ENCODE results near the gene ARHGEF28.

The ARHGEF28 gene

DNA sequence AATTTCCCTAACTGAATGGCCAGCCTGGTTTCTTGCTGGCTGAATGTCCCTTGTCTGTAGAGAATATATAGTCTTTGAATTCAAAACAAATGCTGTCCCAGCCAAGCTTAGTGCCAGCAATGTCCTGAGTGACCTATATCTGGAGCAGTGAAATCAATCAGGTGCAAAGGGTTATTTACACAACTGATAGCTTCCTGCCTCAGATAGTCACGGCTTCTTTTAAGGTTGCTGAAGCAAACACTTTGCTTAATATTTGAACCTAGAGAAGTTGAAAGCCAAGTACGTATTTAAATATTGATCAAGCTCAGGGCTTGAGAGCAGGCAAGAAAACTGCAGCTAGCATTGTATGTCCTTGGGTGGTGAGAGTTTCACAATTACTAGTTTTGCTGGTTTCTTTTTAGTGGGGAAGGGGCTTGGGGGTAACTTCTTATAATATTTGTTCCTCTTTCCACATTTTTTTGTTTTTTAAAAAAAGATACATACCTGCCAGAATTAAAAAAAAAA, 2.0 kb upstream of the ARHGEF28 start:
- DNase-seq, result no peak

- DNase-seq, result no peak
Measured at GRCh38 chr5:73624888-73625287, 1.1 kb upstream of the ARHGEF28 start.

DNA sequence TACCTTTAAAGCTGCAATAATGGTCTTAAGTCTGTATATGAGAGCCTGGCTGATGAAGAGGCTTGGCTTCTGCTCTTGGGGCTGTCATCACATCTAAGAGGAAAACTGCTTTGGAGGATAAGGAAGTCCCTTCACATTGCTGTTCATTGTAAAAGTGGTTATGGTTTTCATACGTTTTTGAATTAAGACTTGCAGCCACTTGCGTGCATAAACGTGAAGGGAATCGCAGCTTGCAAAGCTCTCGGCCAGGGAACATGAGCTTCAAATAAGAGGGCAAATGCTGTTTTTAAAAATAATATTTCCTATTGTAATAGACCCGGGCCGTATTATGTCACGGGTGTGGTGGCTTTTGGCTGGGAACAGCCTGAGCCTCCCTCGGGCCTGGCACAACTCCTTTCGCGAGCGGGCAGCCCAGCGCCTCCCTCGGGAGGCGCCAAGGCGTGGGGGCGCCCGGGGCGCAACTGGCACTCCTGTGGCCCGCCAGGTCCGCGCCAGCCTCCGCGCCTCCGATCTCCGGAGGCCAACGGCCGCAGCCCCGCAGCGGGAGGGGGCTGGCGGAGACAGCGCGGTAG, 538 bp upstream of the ARHGEF28 start:
- DNase-seq, result no peak

DNA sequence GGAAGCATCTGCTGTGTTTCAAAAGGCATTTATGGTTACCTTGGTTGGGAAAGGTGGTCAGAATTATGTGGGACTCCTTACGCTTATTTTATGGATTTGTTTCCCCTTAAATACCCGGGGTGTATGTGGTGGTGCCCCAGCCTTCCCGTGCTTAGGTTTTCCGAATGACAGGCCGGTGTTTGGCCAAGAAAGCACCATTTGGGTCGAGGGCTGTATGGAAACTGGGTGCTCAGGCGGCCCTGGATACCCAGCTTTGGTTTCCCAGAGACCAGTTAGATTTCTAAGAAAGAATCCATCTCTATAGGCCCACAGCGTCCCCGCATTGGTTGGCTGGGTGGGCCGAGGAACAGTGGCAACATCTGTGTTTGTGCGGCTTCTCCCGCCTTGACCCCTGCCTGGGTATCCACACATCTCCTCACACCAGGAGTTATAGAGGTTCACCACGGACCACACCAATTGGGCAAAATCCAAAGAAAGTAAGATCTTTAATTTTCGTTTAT, 868 bp downstream of the ARHGEF28 start:
- DNase-seq, result no peak

- DNase-seq, result no peak
Measured at GRCh38 chr5:73629456-73629855, 3.5 kb downstream of the ARHGEF28 start.

DNA sequence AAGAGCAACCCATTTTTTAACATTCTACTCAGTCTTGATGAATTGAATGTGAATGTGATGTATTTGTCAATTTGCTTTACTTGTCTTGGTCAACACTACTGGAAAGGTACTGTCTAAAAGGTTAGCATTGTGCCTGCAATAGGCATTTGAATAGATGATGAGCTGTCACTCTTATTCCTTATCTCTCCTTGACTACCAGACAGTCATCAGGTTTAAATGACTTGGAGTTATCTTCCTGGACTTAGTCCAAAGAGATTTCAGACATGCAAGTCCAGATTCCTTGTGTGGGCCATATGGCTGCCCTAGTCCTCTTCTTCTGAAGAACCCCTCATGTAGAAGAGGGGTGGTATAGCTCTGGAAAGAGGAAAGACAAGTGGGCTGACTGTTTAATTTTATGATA, 4.8 kb downstream of the ARHGEF28 start:
- no peak for DNase-seq

DNA sequence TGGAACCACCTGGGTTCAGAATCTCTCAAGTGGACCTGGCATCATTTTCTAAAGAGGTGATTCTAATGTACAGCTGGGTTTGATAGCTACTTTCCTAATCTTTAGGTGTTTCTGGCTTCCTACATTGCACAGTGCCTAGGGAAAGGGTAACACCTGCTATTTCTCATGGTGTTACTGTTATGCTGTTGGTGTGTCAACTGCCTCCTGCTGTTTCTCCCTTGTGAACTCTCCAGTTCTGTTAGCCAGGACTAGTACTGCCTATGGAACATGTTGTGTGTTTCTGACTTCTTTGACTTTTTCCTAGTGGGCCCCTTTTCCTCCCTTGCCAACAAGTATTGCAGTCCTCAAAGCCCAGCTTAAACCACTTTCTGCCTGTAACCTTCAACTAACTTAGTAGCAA, 5.5 kb downstream of the ARHGEF28 start:
- no peak for DNase-seq

DNA sequence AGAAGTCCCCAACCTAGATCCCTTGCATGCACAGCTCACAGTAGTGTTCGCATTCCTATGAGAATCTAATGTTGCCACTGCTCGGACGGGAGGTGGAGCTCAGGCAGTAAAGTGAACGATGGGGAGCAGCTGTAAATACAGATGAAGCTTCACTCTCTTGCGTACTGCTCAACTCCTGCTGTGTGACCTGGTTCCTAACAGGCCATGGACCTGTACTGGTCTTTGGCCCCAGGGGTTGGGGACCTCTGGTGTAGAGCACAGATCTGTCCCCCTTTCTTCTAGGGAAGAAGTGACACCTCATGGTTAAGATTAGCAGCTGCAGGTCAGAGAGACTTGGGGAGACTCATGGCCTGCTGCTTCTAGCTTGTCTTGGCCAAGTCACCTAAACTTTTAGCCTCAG, 7.1 kb downstream of the ARHGEF28 start:
- no peak for DNase-seq

- DNase-seq, result no peak
Measured at GRCh38 chr5:73636408-73636807, 10.4 kb downstream of the ARHGEF28 start.

GRCh38 chr5:73637565-73637964, 11.6 kb downstream of the ARHGEF28 start:
- DNase-seq, result no peak

- DNase-seq, result no peak
Measured at GRCh38 chr5:73638344-73639095, 12.5 kb downstream of the ARHGEF28 start.

GRCh38 chr5:73640861-73641320, 14.9 kb downstream of the ARHGEF28 start:
- DNase-seq, result no peak

GRCh38 chr5:73641811-73642210, 15.8 kb downstream of the ARHGEF28 start:
- no peak for DNase-seq

- DNase-seq, result no peak
Measured at GRCh38 chr5:73642344-73642743, 16.3 kb downstream of the ARHGEF28 start.

- peak; percentile 3 for DNase-seq
Measured at GRCh38 chr5:73644385-73644963, 18.5 kb downstream of the ARHGEF28 start.

DNA sequence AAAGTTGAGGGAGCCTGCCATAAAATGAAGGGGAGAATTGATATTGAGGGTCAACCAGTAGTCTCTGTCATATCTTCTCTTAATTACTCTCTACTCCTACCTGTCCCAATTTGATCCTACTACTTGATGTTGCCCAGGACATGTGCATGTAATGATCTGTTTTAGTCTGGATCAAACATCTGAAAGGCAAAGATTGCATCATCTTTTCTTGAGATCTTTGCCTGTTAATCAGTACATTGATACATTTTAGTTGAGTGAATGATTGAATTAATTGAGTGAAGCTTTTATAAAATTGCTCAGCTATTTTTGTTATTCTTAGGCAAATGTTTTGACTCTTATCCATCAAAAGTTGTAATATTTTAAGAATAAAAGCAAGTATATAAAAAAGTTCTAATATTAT, 21.7 kb downstream of the ARHGEF28 start:
- no peak for DNase-seq

- DNase-seq, result no peak
Measured at GRCh38 chr5:73648515-73648914, 22.5 kb downstream of the ARHGEF28 start.

- DNase-seq, result no peak
Measured at GRCh38 chr5:73649926-73650325, 23.9 kb downstream of the ARHGEF28 start.

DNA sequence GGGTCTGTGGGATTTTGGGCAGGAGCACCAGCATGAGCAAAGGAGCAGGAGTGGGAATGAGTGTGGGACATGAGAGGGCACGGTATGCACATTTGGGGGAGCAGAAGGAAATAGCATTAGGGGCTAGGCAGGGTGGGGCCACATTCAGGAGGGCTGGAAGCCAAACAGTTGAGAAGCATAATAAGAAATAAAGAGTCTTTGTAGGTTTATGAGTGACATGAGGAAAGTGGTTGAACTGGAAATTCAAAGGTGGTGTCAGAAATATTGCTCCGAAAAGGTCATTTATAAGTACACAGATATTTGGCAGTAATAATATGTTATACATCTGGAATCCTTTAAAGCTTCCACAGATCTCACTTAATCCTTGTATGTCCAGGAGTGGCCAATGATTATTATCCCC, 26.4 kb downstream of the ARHGEF28 start:
- DNase-seq, result no peak

GRCh38 chr5:73654171-73654811, 28.3 kb downstream of the ARHGEF28 start:
- DNase-seq, result no peak

- DNase-seq, result peak; percentile 68
Measured at GRCh38 chr5:73654819-73655318, 28.9 kb downstream of the ARHGEF28 start.

DNA sequence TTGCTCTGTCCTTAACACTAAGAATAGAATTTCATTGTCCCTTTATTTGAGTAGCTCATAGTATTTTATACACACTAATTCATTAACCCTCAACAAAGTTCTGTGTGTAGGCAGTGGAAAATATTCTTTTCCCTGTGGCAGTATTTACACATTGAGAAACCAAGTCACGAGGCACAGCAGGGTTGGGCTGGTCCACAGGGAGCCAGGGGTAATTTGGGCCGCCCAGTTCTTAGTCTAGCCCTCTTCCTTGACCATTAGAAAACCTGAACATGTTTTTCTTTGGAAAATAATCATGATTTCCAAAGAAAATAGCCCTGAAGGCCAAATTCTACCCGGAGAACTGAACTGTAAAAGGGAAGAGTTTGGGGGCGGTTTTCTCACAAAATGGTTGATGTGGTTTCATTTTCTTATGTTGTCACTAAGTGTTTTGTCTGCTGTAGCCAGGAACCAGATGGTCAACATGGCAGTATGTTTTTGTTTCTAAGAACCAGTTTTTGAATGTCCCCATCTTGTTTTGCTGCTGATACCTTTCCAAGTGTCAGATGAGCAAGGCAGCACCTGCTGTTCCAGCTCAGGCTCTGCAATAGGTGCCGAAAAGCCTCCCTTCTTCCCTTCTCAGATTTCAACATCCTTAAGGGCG, 29.6 kb downstream of the ARHGEF28 start:
- DNase-seq, result peak; percentile 6

DNA sequence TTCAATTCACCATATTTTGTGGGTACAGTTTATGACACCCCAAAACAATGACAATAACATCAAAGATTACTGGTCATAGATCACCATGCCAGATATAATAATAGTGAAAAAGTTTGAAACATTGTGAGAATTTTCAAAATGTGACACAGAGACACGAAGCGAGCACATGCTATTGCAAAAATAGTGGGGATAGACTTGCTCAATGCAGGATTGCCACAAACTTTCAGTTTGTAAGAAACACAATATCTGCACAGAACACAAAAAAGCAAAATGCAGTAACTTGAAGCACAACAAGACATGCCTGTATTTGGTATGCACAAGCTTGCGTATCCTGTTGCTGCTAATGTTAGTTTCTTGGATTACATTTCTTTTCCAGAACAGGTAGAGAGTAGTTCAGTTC, 35.8 kb downstream of the ARHGEF28 start:
- no peak for DNase-seq

All from NCI-H2171 (cell line).